ENCODE measurements around the gene JAG1. TPM values are rescaled to one million over a fixed set of nuclear protein-coding genes. Genes with fewer than 3 reads are reported as not detected.

The JAG1 gene
- polyA plus RNA-seq, 1 donor from 2014 or later = 9.0 TPM

- no peaks in the 10 kb centered on the region for H3K9me3 ChIP-seq (ENCODE audit: low read length)
- no peaks in the 10 kb centered on the region for H3K36me3 ChIP-seq (ENCODE audit: insufficient read depth, low read length)
- H4K20me1 ChIP-seq (ENCODE audit: insufficient read depth) = no peaks in the 10 kb centered on the region
- H3F3A ChIP-seq (ENCODE audit: insufficient read depth, low read length, poor library complexity, severe bottlenecking) = no peaks in the 10 kb centered on the region
- H3K4me2 ChIP-seq (ENCODE audit: low read length) = no peak overlapping the region
- TF ChIP-seq TAF1 (IDR thresholded peaks at IDR 0.05; ENCODE audit: low read depth) (no peak), RAD21 (conservative IDR thresholded peaks at IDR 0.05) (no peak), SMC3 (conservative IDR thresholded peaks at IDR 0.05; ENCODE audit: poor library complexity) (no peak), POLR2AphosphoS5 (IDR thresholded peaks at IDR 0.05) (no peak), CTCF (IDR thresholded peaks at IDR 0.05; ENCODE audit: poor library complexity, severe bottlenecking) (no peak), REST (IDR thresholded peaks at IDR 0.05; ENCODE audit: borderline replicate concordance) (no peak), MXI1 (conservative IDR thresholded peaks at IDR 0.05; ENCODE audit: poor library complexity, severe bottlenecking) (no peak), EZH2 (IDR thresholded peaks at IDR 0.05; ENCODE audit: borderline replicate concordance, insufficient read depth, low read length, poor library complexity, severe bottlenecking) (no peak), EP300 (conservative IDR thresholded peaks at IDR 0.05; ENCODE audit: poor library complexity, severe bottlenecking) (no peak)
- H3K79me2 ChIP-seq (replicated peaks; ENCODE audit: insufficient read depth, low read length) = no peaks in the 10 kb centered on the region
- no peak overlapping the region for H3K9ac ChIP-seq (ENCODE audit: low read length)
- no peak overlapping the region for H3K27ac ChIP-seq (ENCODE audit: low read length)
- no peaks in the 10 kb centered on the region for H3K27me3 ChIP-seq (ENCODE audit: insufficient read depth, low read depth, low read length)
- no peak overlapping the region for H2AFZ ChIP-seq (ENCODE audit: low read depth, low read length)
- peak overlapping the region; percentile 36 for H3K4me3 ChIP-seq (ENCODE audit: low read length)
- no peaks in the 10 kb centered on the region for H3K9me2 ChIP-seq (ENCODE audit: insufficient read depth, low read length)
Observed at GRCh38 chr20:10716855-10717254, 43.1 kb upstream of the JAG1 start.

- H2AFZ ChIP-seq (ENCODE audit: low read depth, low read length) = no peak overlapping the region
- no peak overlapping the region for H3K4me3 ChIP-seq (ENCODE audit: low read length)
- no peak overlapping the region for H3K27ac ChIP-seq (ENCODE audit: low read length)
- no peaks in the 10 kb centered on the region for H3K36me3 ChIP-seq (ENCODE audit: insufficient read depth, low read length)
- H3K9ac ChIP-seq (ENCODE audit: low read length) = no peak overlapping the region
- no peaks in the 10 kb centered on the region for H3K79me2 ChIP-seq (replicated peaks; ENCODE audit: insufficient read depth, low read length)
- no peaks in the 10 kb centered on the region for H3F3A ChIP-seq (ENCODE audit: insufficient read depth, low read length, poor library complexity, severe bottlenecking)
- no peaks in the 10 kb centered on the region for H4K20me1 ChIP-seq (ENCODE audit: insufficient read depth)
- no peaks in the 10 kb centered on the region for H3K27me3 ChIP-seq (ENCODE audit: insufficient read depth, low read depth, low read length)
- no peaks in the 10 kb centered on the region for H3K9me3 ChIP-seq (ENCODE audit: low read length)
- no peaks in the 10 kb centered on the region for H3K9me2 ChIP-seq (ENCODE audit: insufficient read depth, low read length)
- H3K4me2 ChIP-seq (ENCODE audit: low read length) = no peak overlapping the region
- TF ChIP-seq EZH2 (IDR thresholded peaks at IDR 0.05; ENCODE audit: borderline replicate concordance, insufficient read depth, low read length, poor library complexity, severe bottlenecking) = no peak
- no peak for TF ChIP-seq MXI1 (conservative IDR thresholded peaks at IDR 0.05; ENCODE audit: poor library complexity, severe bottlenecking)
- no peak for TF ChIP-seq CTCF (IDR thresholded peaks at IDR 0.05; ENCODE audit: poor library complexity, severe bottlenecking)
- TF ChIP-seq POLR2AphosphoS5 (IDR thresholded peaks at IDR 0.05) = no peak
- no peak for TF ChIP-seq REST (IDR thresholded peaks at IDR 0.05; ENCODE audit: borderline replicate concordance)
- no peak for TF ChIP-seq EP300 (conservative IDR thresholded peaks at IDR 0.05; ENCODE audit: poor library complexity, severe bottlenecking)
- no peak for TF ChIP-seq RAD21 (conservative IDR thresholded peaks at IDR 0.05)
Observed at GRCh38 chr20:10715035-10715434, 41.2 kb upstream of the JAG1 start.

All from neural cell (in vitro differentiated cells).